Mesendoderm (in vitro differentiated cells): Measurements from ENCODE around the gene CARD14.

ENCODE experiments used
- DNase-seq: peaks from one replicate; pipeline ENCODE4 v3.0.0; 2013
- H2AK5ac ChIP-seq: 2 replicates; pipeline ENCODE4 v1.6.1; 2013; ENCODE audit warnings: low read length, inconsistent platforms
- H2BK120ac ChIP-seq: 2 replicates; pipeline ENCODE4 v1.6.1; 2013; ENCODE audit warnings: low read depth, mild to moderate bottlenecking, low read length, moderate library complexity, mixed read lengths
- H2BK15ac ChIP-seq: replicated peaks from 2 replicates; pipeline ENCODE4 v1.6.1; 2013; ENCODE audit warnings: low read depth, mild to moderate bottlenecking, moderate library complexity
- H2BK5ac ChIP-seq: 2 replicates; pipeline ENCODE4 v1.6.1; 2013; ENCODE audit warnings: low read length, inconsistent platforms
- H3K18ac ChIP-seq: 2 replicates; pipeline ENCODE4 v1.6.1; 2013; ENCODE audit warnings: mild to moderate bottlenecking, low read length, mixed read lengths
- H3K23ac ChIP-seq: one replicate; pipeline ENCODE4 v1.6.1; 2013; ENCODE audit warnings: low read length
- H3K27ac ChIP-seq: 2 replicates; pipeline ENCODE4 v1.5.1; 2013; ENCODE audit warnings: low read depth, mild to moderate bottlenecking, inconsistent platforms, low read length, moderate library complexity
- H3K27me3 ChIP-seq: 2 replicates; pipeline ENCODE4 v1.6.1; 2013; ENCODE audit warnings: low read length, control low read depth, mild to moderate bottlenecking, inconsistent platforms; ENCODE audit not compliant: insufficient read depth, poor library complexity
- H3K36me3 ChIP-seq: 2 replicates; pipeline ENCODE4 v1.6.1; 2013; ENCODE audit warnings: low read length, inconsistent platforms; ENCODE audit not compliant: control insufficient read depth, insufficient read depth
- H3K4ac ChIP-seq: one replicate; pipeline ENCODE4 v1.6.1; 2013; ENCODE audit warnings: low read depth, mild to moderate bottlenecking, low read length, moderate library complexity
- H3K4me1 ChIP-seq: 2 replicates; pipeline ENCODE4 v1.6.1; 2013; ENCODE audit warnings: low read depth, low read length, inconsistent platforms; ENCODE audit not compliant: control insufficient read depth
- H3K4me2 ChIP-seq: 2 replicates; pipeline ENCODE4 v1.6.1; 2013; ENCODE audit warnings: low read length
- H3K4me3 ChIP-seq: 2 replicates; pipeline ENCODE4 v1.5.1; 2013; ENCODE audit warnings: mild to moderate bottlenecking, low read length
- H3K56ac ChIP-seq: one replicate; pipeline ENCODE4 v1.6.1; 2013; ENCODE audit warnings: low read length
- H3K79me1 ChIP-seq: 2 replicates; pipeline ENCODE4 v1.6.1; 2013; ENCODE audit warnings: low read length, inconsistent platforms
- H3K79me2 ChIP-seq: 2 replicates; pipeline ENCODE4 v1.6.1; 2013; ENCODE audit warnings: mild to moderate bottlenecking, low read length; ENCODE audit not compliant: control insufficient read depth, insufficient read depth
- H3K9ac ChIP-seq: 2 replicates; pipeline ENCODE4 v1.6.1; 2013; ENCODE audit warnings: low read length, inconsistent platforms
- H4K5ac ChIP-seq: one replicate; pipeline ENCODE4 v1.6.1; 2013; ENCODE audit warnings: low read length
- H4K8ac ChIP-seq: one replicate; pipeline ENCODE4 v1.6.1; 2013; ENCODE audit warnings: low read depth, mild to moderate bottlenecking, control low read depth, low read length, moderate library complexity
- WGBS: extraction: QIAGEN DNeasy Blood & Tissue Kit; methylation state at CpG from one replicate; pipeline ENCODE4 v1.1.7; 2013; ENCODE audit warnings: low lambda C conversion rate, missing lambda C conversion rate; ENCODE audit not compliant: insufficient coverage; ENCODE audit errors: extremely low coverage; 5-methylcytosine and 5-hydroxymethylcytosine counted together

CARD14 gene

DNA sequence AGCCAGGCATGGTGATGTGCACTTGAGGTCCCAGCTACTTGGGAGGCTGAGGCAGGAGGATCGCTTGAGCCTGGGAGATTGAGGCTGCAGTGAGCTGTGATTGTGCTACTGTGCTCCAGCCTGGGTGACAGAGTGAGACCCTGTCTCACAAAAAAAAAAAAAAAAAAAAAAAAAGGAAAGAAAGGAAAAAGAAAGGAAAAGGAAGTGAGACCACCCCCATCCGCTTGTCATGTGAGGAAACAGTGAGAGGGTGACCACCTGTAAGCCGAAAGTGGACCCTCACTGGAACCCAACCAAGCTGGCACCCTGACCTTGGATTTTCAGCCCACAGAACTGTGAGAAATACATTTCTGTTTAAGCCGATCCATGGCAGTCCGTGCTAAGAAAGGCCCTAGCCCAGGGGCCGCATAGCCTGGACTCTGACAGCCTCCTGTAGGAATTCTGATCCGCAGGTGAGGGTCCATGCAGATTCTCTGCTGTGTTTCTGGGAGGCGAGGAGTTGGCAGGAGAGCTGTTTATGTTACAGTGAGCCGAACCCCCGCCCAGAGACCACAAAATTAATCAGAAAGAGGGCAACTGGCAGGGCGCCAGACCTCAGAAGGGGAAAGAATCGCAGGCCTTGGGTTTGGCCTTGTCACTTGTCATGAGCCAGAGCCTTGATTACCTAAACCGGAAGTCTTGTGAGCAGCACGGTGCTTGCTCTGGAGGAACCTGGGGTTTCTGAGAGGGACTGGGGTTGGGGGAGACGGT, 49.4 kb downstream of the CARD14 start:
- Histone ChIP-seq H4K5ac (no peak overlapping the region), H3K27me3 (no peaks in the 10 kb centered on the region), H3K27ac (no peak overlapping the region), H3K79me1 (peaks cover 3% of the 10 kb centered on the region), H4K8ac (no peak overlapping the region), H3K4me1 (no peaks in the 10 kb centered on the region), H2BK5ac (no peak overlapping the region), H2BK15ac (no peak overlapping the region), H3K9ac (peak overlapping the region; percentile 98), H3K18ac (no peak overlapping the region), H3K36me3 (no peaks in the 10 kb centered on the region), H3K4me2 (peak overlapping the region; percentile 95), H3K4ac (no peak overlapping the region), H3K56ac (peak overlapping the region; percentile 97), H2AK5ac (no peak overlapping the region), H3K23ac (no peak overlapping the region), H2BK120ac (no peak overlapping the region), H3K4me3 (peak overlapping the region; percentile 83), H3K79me2 (peaks cover 2% of the 10 kb centered on the region)
- peak; percentile 40 for DNase-seq
- no CpG with 5 or more reads among the region's 15 CpGs for WGBS

DNA sequence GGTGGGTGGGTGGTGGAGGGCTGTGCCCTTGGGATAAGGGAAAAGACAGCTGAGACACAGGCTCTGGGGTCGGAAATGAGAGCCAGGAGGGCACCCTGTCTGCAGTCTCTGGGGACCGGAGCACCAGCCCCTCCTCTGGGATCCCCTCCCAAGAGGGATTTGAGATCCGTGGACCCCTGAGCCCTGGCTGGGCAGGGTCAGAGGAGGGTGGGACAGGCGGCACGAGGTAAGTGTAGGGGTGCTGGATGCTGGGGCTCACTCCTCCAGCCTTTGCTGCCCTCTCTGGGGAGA, 49.9 kb downstream of the CARD14 start:
- H3K4me2 ChIP-seq, result peak overlapping the region; percentile 95
- H3K4ac ChIP-seq, result no peak overlapping the region
- no peaks in the 10 kb centered on the region for H3K36me3 ChIP-seq
- H3K56ac ChIP-seq, result peak overlapping the region; percentile 97
- no peak overlapping the region for H3K23ac ChIP-seq
- no peak overlapping the region for H2AK5ac ChIP-seq
- no peak overlapping the region for H2BK15ac ChIP-seq
- H3K79me1 ChIP-seq, result peaks cover 3% of the 10 kb centered on the region
- H2BK5ac ChIP-seq, result peak overlapping the region; percentile 35
- H3K4me3 ChIP-seq, result peak overlapping the region; percentile 83
- no peak overlapping the region for H4K8ac ChIP-seq
- no peak for DNase-seq
- H2BK120ac ChIP-seq, result no peak overlapping the region
- no peak overlapping the region for H3K27ac ChIP-seq
- H3K9ac ChIP-seq, result peak overlapping the region; percentile 98
- no peak overlapping the region for H3K18ac ChIP-seq
- no CpG with 5 or more reads among the region's 5 CpGs for WGBS
- no peak overlapping the region for H4K5ac ChIP-seq
- peaks cover 2% of the 10 kb centered on the region for H3K79me2 ChIP-seq
- peaks cover 3% of the 10 kb centered on the region for H3K4me1 ChIP-seq
- H3K27me3 ChIP-seq, result no peaks in the 10 kb centered on the region

DNA sequence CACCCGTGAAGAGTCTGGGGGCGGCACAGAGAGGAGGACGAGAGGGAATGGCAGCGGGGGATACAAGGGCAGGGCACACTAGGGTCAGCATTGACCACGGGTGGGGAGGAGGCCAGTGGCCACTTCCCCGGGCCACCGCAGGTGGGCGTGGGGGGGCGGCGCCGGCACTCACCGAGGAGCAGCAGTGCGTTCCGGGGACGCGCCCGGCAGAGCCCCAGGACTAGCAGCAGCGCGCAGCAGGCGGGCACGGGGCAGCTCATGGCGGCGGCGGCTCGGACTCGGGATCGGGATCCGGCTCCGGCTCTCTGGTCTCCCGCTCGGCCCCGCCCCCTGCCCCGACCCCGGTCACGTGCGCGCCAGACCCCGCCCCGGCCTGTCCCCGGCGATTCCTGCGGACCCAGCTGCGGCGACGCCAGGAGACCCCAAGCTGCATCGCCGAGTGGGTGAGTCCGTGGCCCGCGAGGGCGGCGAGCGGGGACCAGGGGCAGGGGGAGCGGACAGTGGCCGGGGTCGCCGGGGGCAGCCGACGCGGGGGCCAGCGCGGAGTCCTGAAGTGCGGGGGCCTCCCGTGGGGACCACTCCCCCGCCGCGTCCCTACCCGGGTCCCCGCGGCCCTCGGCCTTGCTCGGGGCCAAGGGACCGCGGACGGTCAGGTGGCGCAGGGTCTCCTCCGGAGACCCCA, 50.4 kb downstream of the CARD14 start, which contains the start of the genes SGSH and SLC26A11:
SGSH (minus strand) TSS at position 280 of the 682 bp plus-strand sequence; CDS start at position 260, 20 bp downstream.
SLC26A11 (plus strand) TSS at position 374 of the 682 bp plus-strand sequence. CDS start 1,134 bp downstream, outside the sequence.
- peaks cover 3% of the 10 kb centered on the region for H3K79me1 ChIP-seq
- no peaks in the 10 kb centered on the region for H3K36me3 ChIP-seq
- no CpG with 5 or more reads among the region's 77 CpGs for WGBS
- peaks cover 2% of the 10 kb centered on the region for H3K79me2 ChIP-seq
- no peaks in the 10 kb centered on the region for H3K27me3 ChIP-seq
- H2BK5ac ChIP-seq, result peak within 1 kb of the TSS; percentile 35
- H2BK15ac ChIP-seq, result no peak within 1 kb of the TSS
- peak within 1 kb of the TSS; percentile 97 for H3K56ac ChIP-seq
- peak within 1 kb of the TSS; percentile 95 for H3K4me2 ChIP-seq
- H3K9ac ChIP-seq, result peak within 1 kb of the TSS; percentile 98
- H3K23ac ChIP-seq, result no peak within 1 kb of the TSS
- peaks cover 3% of the 10 kb centered on the region for H3K4me1 ChIP-seq
- no peak within 1 kb of the TSS for H4K8ac ChIP-seq
- DNase-seq, result peak; percentile 80
- H3K4me3 ChIP-seq, result peak within 1 kb of the TSS; percentile 83
- peak within 1 kb of the TSS; percentile 76 for H3K18ac ChIP-seq
- no peak within 1 kb of the TSS for H3K27ac ChIP-seq
- H2AK5ac ChIP-seq, result no peak within 1 kb of the TSS
- H3K4ac ChIP-seq, result peak within 1 kb of the TSS; percentile 66
- no peak within 1 kb of the TSS for H2BK120ac ChIP-seq
- H4K5ac ChIP-seq, result no peak within 1 kb of the TSS

DNA sequence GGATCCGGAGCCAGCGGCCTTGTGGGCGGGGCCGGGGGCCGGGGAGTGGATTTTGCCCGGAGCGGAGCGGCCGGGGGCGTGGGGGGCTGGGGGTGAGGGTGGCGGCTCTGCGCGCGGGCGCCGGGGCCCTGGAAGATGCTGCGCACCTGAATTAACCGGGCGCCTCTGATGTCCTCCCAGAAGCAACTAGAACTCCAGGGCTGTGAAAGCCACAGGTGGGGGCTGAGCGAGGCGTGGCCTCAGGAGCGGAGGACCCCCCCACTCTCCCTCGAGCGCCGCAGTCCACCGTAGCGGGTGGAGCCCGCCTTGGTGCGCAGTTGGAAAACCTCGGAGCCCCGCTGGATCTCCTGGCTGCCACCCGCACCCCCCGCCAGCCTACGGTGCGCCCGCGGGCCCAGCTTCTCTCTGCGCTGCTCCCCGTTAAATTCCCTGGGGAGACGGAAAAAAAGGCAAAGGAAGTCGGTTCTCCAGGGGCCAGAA, 50.9 kb downstream of the CARD14 start:
- no peak overlapping the region for H4K5ac ChIP-seq
- H2BK120ac ChIP-seq, result no peak overlapping the region
- DNase-seq, result peak; percentile 10
- H4K8ac ChIP-seq, result no peak overlapping the region
- no peak overlapping the region for H3K23ac ChIP-seq
- H3K27me3 ChIP-seq, result no peaks in the 10 kb centered on the region
- H3K79me2 ChIP-seq, result peaks cover 2% of the 10 kb centered on the region
- H3K4me1 ChIP-seq, result peaks cover 3% of the 10 kb centered on the region
- H3K18ac ChIP-seq, result peak overlapping the region; percentile 76
- H2BK15ac ChIP-seq, result no peak overlapping the region
- H2BK5ac ChIP-seq, result no peak overlapping the region
- peak overlapping the region; percentile 74 for H3K9ac ChIP-seq
- H3K79me1 ChIP-seq, result peaks cover 3% of the 10 kb centered on the region
- H3K4me3 ChIP-seq, result peak overlapping the region; percentile 57
- H3K4ac ChIP-seq, result peak overlapping the region; percentile 66
- peak overlapping the region; percentile 46 for H3K4me2 ChIP-seq
- WGBS, result no CpG with 5 or more reads among the region's 41 CpGs
- no peaks in the 10 kb centered on the region for H3K36me3 ChIP-seq
- peak overlapping the region; percentile 83 for H3K56ac ChIP-seq
- H3K27ac ChIP-seq, result no peak overlapping the region
- H2AK5ac ChIP-seq, result no peak overlapping the region

DNA sequence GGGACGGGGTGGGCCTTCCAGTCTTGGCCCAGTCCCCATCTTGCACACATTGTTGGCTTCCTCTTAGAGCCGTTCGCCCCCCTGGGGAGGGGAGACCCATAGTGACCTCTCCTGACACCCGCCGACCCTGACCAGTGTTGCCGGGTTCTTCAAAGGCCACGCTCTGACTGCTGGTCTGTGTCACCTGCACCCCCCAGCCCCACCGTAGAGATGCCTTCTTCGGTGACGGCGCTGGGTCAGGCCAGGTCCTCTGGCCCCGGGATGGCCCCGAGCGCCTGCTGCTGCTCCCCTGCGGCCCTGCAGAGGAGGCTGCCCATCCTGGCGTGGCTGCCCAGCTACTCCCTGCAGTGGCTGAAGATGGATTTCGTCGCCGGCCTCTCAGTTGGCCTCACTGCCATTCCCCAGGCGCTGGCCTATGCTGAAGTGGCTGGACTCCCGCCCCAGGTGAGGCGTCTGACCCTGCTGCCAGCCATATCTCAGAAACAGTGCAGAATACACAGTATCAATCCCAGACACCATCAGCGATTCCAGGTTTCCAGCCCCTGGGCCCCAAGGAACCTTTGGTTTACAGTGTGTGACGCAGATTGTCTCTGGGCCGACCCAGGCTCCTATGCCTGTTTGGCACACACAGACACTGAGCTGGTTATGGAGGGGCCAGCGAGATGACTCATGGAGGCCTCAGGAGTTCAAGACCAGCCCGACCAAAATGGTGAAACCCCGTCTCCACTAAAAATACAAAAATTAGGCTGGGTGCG, 51.7 kb downstream of the CARD14 start:
- Histone ChIP-seq H3K9ac (no peak overlapping the region), H3K27ac (no peak overlapping the region), H2BK5ac (no peak overlapping the region), H3K79me2 (peaks cover 2% of the 10 kb centered on the region), H3K18ac (no peak overlapping the region), H3K4me1 (peaks cover 3% of the 10 kb centered on the region), H3K36me3 (no peaks in the 10 kb centered on the region), H4K5ac (no peak overlapping the region), H3K4ac (no peak overlapping the region), H4K8ac (no peak overlapping the region), H2AK5ac (no peak overlapping the region), H3K4me2 (peak overlapping the region; percentile 46), H3K4me3 (no peak overlapping the region), H3K56ac (no peak overlapping the region), H2BK15ac (no peak overlapping the region), H3K23ac (no peak overlapping the region), H3K27me3 (no peaks in the 10 kb centered on the region), H2BK120ac (no peak overlapping the region), H3K79me1 (peaks cover 3% of the 10 kb centered on the region)
- no CpG with 5 or more reads among the region's 29 CpGs for WGBS
- no peak for DNase-seq
